WTC11 (cell line): ENCODE data around the gene SAFB2. TPM values are rescaled to one million over a fixed set of nuclear protein-coding genes. Genes with fewer than 3 reads are reported as not detected.

Experiments
- ATAC-seq: fragments of 200-7000 bp; cut with Tn5 transposase; 2 replicates; pipeline ENCODE4 v1.10.0; 2021; ENCODE audit warnings: mild to moderate bottlenecking, moderate library complexity
- CTCF ChIA-PET: fragments of 300-600 bp; sonication (Branson Sonifier 250); formaldehyde crosslinking; loops from one replicate; lab custom pipeline; 2021; ENCODE audit warnings: antibody characterized with exemption; lab: Charles Lee
- POLR2A ChIA-PET: fragments of 350-600 bp; sonication (Branson Sonifier 250); formaldehyde crosslinking; loops from one replicate; lab custom pipeline; 2021; ENCODE audit warnings: antibody characterized with exemption; lab: Charles Lee
- DNase-seq: peaks from one replicate; pipeline ENCODE4 v3.0.0; 2021; ENCODE audit warnings: low spot score
- H3K27ac Mint-ChIP-seq: 2 replicates; pipeline ENCODE4 v1.8.0; 2021; ENCODE audit warnings: mixed read lengths
- H3K27me3 Mint-ChIP-seq: 2 replicates; pipeline ENCODE4 v1.8.0; 2021; ENCODE audit warnings: low read depth, mild to moderate bottlenecking, moderate library complexity, mixed read lengths
- H3K36me3 Mint-ChIP-seq: 2 replicates; pipeline ENCODE4 v1.8.0; 2021; ENCODE audit warnings: mixed read lengths
- H3K4me1 Mint-ChIP-seq: 2 replicates; pipeline ENCODE4 v1.8.0; 2022; ENCODE audit warnings: mixed read lengths
- H3K4me3 Mint-ChIP-seq: 2 replicates; pipeline ENCODE4 v1.8.0; 2021; ENCODE audit warnings: mild to moderate bottlenecking, moderate library complexity, mixed read lengths
- H3K9me3 Mint-ChIP-seq: 2 replicates; pipeline ENCODE4 v1.8.0; 2021; ENCODE audit warnings: mixed read lengths
- AR ChIP-seq: fragments of 250-450 bp; sonication (Bioruptor Pico); IDR thresholded peaks from 2 replicates; pipeline ENCODE4 v1.9.0; 2021; ENCODE audit warnings: mild to moderate bottlenecking
- ARID4B ChIP-seq: sonication (generic); formaldehyde crosslinking; IDR thresholded peaks from 2 replicates; pipeline ENCODE4 v1.8.0; 2023; ENCODE audit warnings: missing genetic modification reagents, mild to moderate bottlenecking, borderline replicate concordance
- CBFB ChIP-seq: sonication (generic); formaldehyde crosslinking; IDR thresholded peaks from 2 replicates; pipeline ENCODE4 v1.8.1; 2022; ENCODE audit warnings: mild to moderate bottlenecking, low read depth, missing genetic modification reagents
- CTCF ChIP-seq: fragments of 200-600 bp; IDR thresholded peaks from 2 replicates; pipeline ENCODE4 v1.8.0; 2022; ENCODE audit warnings: antibody characterized with exemption
- E2F1 ChIP-seq: sonication (generic); formaldehyde crosslinking; IDR thresholded peaks from 2 replicates; pipeline ENCODE4 v1.8.0; 2022; ENCODE audit warnings: mild to moderate bottlenecking, missing genetic modification reagents
- E2F5 ChIP-seq: sonication (generic); formaldehyde crosslinking; IDR thresholded peaks from 2 replicates; pipeline ENCODE4 v1.8.1; 2022; ENCODE audit warnings: mild to moderate bottlenecking, moderate library complexity, missing genetic modification reagents
- ESRRA ChIP-seq: sonication (generic); formaldehyde crosslinking; IDR thresholded peaks from 2 replicates; pipeline ENCODE4 v1.8.1; 2022; ENCODE audit warnings: mild to moderate bottlenecking, missing genetic modification reagents, borderline replicate concordance
- SOX15 ChIP-seq: fragments of 250-450 bp; sonication (Bioruptor Pico); IDR thresholded peaks from 2 replicates; pipeline ENCODE4 v1.9.0; 2021; ENCODE audit warnings: mild to moderate bottlenecking
- TP53 ChIP-seq: sonication (generic); formaldehyde crosslinking; IDR thresholded peaks from 2 replicates; pipeline ENCODE4 v1.8.1; 2023; ENCODE audit warnings: mild to moderate bottlenecking, missing genetic modification reagents
- ZNF219 ChIP-seq: sonication (generic); formaldehyde crosslinking; IDR thresholded peaks from 2 replicates; pipeline ENCODE4 v1.8.0; 2023; ENCODE audit warnings: missing genetic modification reagents, mild to moderate bottlenecking, borderline replicate concordance
- ZNF281 ChIP-seq: sonication (generic); formaldehyde crosslinking; IDR thresholded peaks from 2 replicates; pipeline ENCODE4 v1.8.0; 2023; ENCODE audit warnings: mild to moderate bottlenecking, missing genetic modification reagents
- total RNA-seq: library from RNA; stranded (reverse); gene quantifications from 3 replicates; pipeline ENCODE4 v1.2.3, GENCODE V29; 2021

The SAFB2 gene
- total RNA-seq, 1 experiment from 2014 or later: 100 TPM

GRCh38 chr19:5588906-5589676, 33.5 kb downstream of the SAFB2 start:
- ChIA-PET CTCF (interaction anchor here (0.6 kb wide), 2 partner anchors 116 to 212 kb away, joined by 3 to 4 read pairs; no protein-coding TSS in a partner anchor), POLR2A (no interaction called here)
- no peak for DNase-seq
- Mint-ChIP-seq H3K4me3 (no peak overlapping the region), H3K27ac (peak overlapping the region; percentile 95), H3K36me3 (peaks cover 46% of the 10 kb centered on the region), H3K9me3 (no peaks in the 10 kb centered on the region), H3K4me1 (peaks cover 17% of the 10 kb centered on the region), H3K27me3 (no peaks in the 10 kb centered on the region)
- TF ChIP-seq TP53 (no peak), ZNF219 (no peak), AR (CRISPR knock-in tag) (no peak), SOX15 (no peak), ARID4B (CRISPR knock-in tag) (no peak), ZNF281 (no peak), E2F1 (CRISPR knock-in tag) (no peak), CBFB (CRISPR knock-in tag) (no peak)
- ATAC-seq: no peak

GRCh38 chr19:5588441-5588840, 34.1 kb downstream of the SAFB2 start:
- H3K9me3 Mint-ChIP-seq: no peaks in the 10 kb centered on the region
- H3K27me3 Mint-ChIP-seq: no peaks in the 10 kb centered on the region
- ChIA-PET CTCF (no interaction called here), POLR2A (no interaction called here)
- peaks cover 17% of the 10 kb centered on the region for H3K4me1 Mint-ChIP-seq
- ATAC-seq (no peak), DNase-seq (no peak)
- peaks cover 44% of the 10 kb centered on the region for H3K36me3 Mint-ChIP-seq
- TF ChIP-seq SOX15 (no peak), ZNF281 (no peak), CTCF (no peak), E2F5 (CRISPR knock-in tag) (no peak), ESRRA (no peak)
- H3K27ac Mint-ChIP-seq: no peak overlapping the region
- no peak overlapping the region for H3K4me3 Mint-ChIP-seq
